AG09309 (cell line): ENCODE data around the gene ACOXL.

Experiments used
- DNase-seq: peaks from one replicate; pipeline ENCODE4 v3.0.0-alpha.2; 2010; ENCODE audit warnings: low read depth
- H3K4me3 ChIP-seq: 2 replicates; pipeline ENCODE4 v1.5.1; 2011; ENCODE audit warnings: mild to moderate bottlenecking, low read depth, low read length, moderate library complexity; ENCODE audit not compliant: control insufficient read depth
- CTCF ChIP-seq: IDR thresholded peaks from 2 replicates; pipeline ENCODE4 v1.5.1; 2011; ENCODE audit warnings: mild to moderate bottlenecking, low read depth, low read length, inconsistent platforms; ENCODE audit not compliant: insufficient read depth, control insufficient read depth; ENCODE audit errors: missing control alignments

Gene ACOXL

GRCh38 chr2:110794390-110794789 is 62.0 kb downstream of the ACOXL start:
- no peak for TF ChIP-seq CTCF
- no peak for DNase-seq
- H3K4me3 ChIP-seq, result no peak overlapping the region

- no peak overlapping the region for H3K4me3 ChIP-seq
- no peak for TF ChIP-seq CTCF
- no peak for DNase-seq
Observed at GRCh38 chr2:110794951-110795350, 62.6 kb downstream of the ACOXL start.

- no peak for DNase-seq
- no peak for TF ChIP-seq CTCF
- H3K4me3 ChIP-seq, result no peak overlapping the region
Observed at GRCh38 chr2:110796716-110797301, 64.4 kb downstream of the ACOXL start.

GRCh38 chr2:110799376-110799775 is 67.0 kb downstream of the ACOXL start:
- TF ChIP-seq CTCF, result no peak
- H3K4me3 ChIP-seq, result no peak overlapping the region
- DNase-seq, result no peak

GRCh38 chr2:110800611-110801402 is 68.4 kb downstream of the ACOXL start:
- no peak overlapping the region for H3K4me3 ChIP-seq
- no peak for DNase-seq
- TF ChIP-seq CTCF, result no peak

GRCh38 chr2:110802208-110802932 is 70.0 kb downstream of the ACOXL start:
- no peak for TF ChIP-seq CTCF
- H3K4me3 ChIP-seq, result no peak overlapping the region
- no peak for DNase-seq
